ENCODE measurements around the gene RRP15. TPM values are rescaled to one million over a fixed set of nuclear protein-coding genes. Genes with fewer than 3 reads are reported as not detected.

Gene RRP15
- total RNA-seq, 1 donor from 2014 or later = 32.9 TPM

GRCh38 chr1:218362418-218363076, 77.5 kb downstream of the RRP15 start:
- H3K4me1 Mint-ChIP-seq (ENCODE audit: low read depth) = no peaks in the 10 kb centered on the region
- peaks cover 13% of the 10 kb centered on the region for H3K27me3 Mint-ChIP-seq (ENCODE audit: low read depth)
- H3K9me3 Mint-ChIP-seq = no peaks in the 10 kb centered on the region
- no peak overlapping the region for H3K4me3 Mint-ChIP-seq (ENCODE audit: low read depth)
- no peaks in the 10 kb centered on the region for H3K36me3 Mint-ChIP-seq (ENCODE audit: low read depth)
- H3K27ac Mint-ChIP-seq = no peak overlapping the region
- intact Hi-C loops (cut with micrococcal nuclease) = no loop called here
- no peak for DNase-seq (ENCODE audit: low spot score)

- Mint-ChIP-seq H3K9me3 (no peaks in the 10 kb centered on the region), H3K4me3 (ENCODE audit: low read depth) (no peak overlapping the region), H3K4me1 (ENCODE audit: low read depth) (no peaks in the 10 kb centered on the region), H3K27ac (no peak overlapping the region), H3K27me3 (ENCODE audit: low read depth) (peaks cover 11% of the 10 kb centered on the region), H3K36me3 (ENCODE audit: low read depth) (no peaks in the 10 kb centered on the region)
- no peak for DNase-seq (ENCODE audit: low spot score)
- intact Hi-C loops (cut with micrococcal nuclease) = no loop called here
Measured at GRCh38 chr1:218363141-218363540, 78.0 kb downstream of the RRP15 start.

GRCh38 chr1:218364028-218364710, 79.1 kb downstream of the RRP15 start:
- Mint-ChIP-seq H3K27ac (no peak overlapping the region), H3K27me3 (ENCODE audit: low read depth) (peaks cover 11% of the 10 kb centered on the region), H3K9me3 (no peaks in the 10 kb centered on the region), H3K4me3 (ENCODE audit: low read depth) (no peak overlapping the region), H3K36me3 (ENCODE audit: low read depth) (no peaks in the 10 kb centered on the region), H3K4me1 (ENCODE audit: low read depth) (no peaks in the 10 kb centered on the region)
- intact Hi-C loops (cut with micrococcal nuclease) = no loop called here
- DNase-seq (ENCODE audit: low spot score) = no peak

- H3K27ac Mint-ChIP-seq = no peak overlapping the region
- no peaks in the 10 kb centered on the region for H3K36me3 Mint-ChIP-seq (ENCODE audit: low read depth)
- H3K4me3 Mint-ChIP-seq (ENCODE audit: low read depth) = no peak overlapping the region
- peaks cover 11% of the 10 kb centered on the region for H3K27me3 Mint-ChIP-seq (ENCODE audit: low read depth)
- intact Hi-C loops (cut with micrococcal nuclease) = no loop called here
- no peaks in the 10 kb centered on the region for H3K9me3 Mint-ChIP-seq
- DNase-seq (ENCODE audit: low spot score) = no peak
- peaks cover 7% of the 10 kb centered on the region for H3K4me1 Mint-ChIP-seq (ENCODE audit: low read depth)
Measured at GRCh38 chr1:218365226-218365999, 80.3 kb downstream of the RRP15 start.

- Mint-ChIP-seq H3K36me3 (ENCODE audit: low read depth) (no peaks in the 10 kb centered on the region), H3K9me3 (no peaks in the 10 kb centered on the region), H3K27me3 (ENCODE audit: low read depth) (peaks cover 14% of the 10 kb centered on the region), H3K4me1 (ENCODE audit: low read depth) (peaks cover 10% of the 10 kb centered on the region), H3K4me3 (ENCODE audit: low read depth) (no peak overlapping the region), H3K27ac (no peak overlapping the region)
- DNase-seq (ENCODE audit: low spot score) = no peak
- intact Hi-C loops (cut with micrococcal nuclease) = no loop called here
Measured at GRCh38 chr1:218366322-218367052, 81.4 kb downstream of the RRP15 start.

GRCh38 chr1:218367118-218367517, 82.0 kb downstream of the RRP15 start:
- Mint-ChIP-seq H3K27ac (no peak overlapping the region), H3K4me3 (ENCODE audit: low read depth) (no peak overlapping the region), H3K4me1 (ENCODE audit: low read depth) (peaks cover 10% of the 10 kb centered on the region), H3K9me3 (no peaks in the 10 kb centered on the region), H3K36me3 (ENCODE audit: low read depth) (no peaks in the 10 kb centered on the region), H3K27me3 (ENCODE audit: low read depth) (peaks cover 11% of the 10 kb centered on the region)
- no peak for DNase-seq (ENCODE audit: low spot score)
- intact Hi-C loops (cut with micrococcal nuclease) = no loop called here

- peaks cover 18% of the 10 kb centered on the region for H3K27me3 Mint-ChIP-seq (ENCODE audit: low read depth)
- H3K4me1 Mint-ChIP-seq (ENCODE audit: low read depth) = peaks cover 10% of the 10 kb centered on the region
- H3K4me3 Mint-ChIP-seq (ENCODE audit: low read depth) = no peak overlapping the region
- no peaks in the 10 kb centered on the region for H3K36me3 Mint-ChIP-seq (ENCODE audit: low read depth)
- intact Hi-C loops (cut with micrococcal nuclease) = no loop called here
- H3K9me3 Mint-ChIP-seq = no peaks in the 10 kb centered on the region
- DNase-seq (ENCODE audit: low spot score) = no peak
- no peak overlapping the region for H3K27ac Mint-ChIP-seq
Measured at GRCh38 chr1:218368686-218369085, 83.6 kb downstream of the RRP15 start.

- H3K4me3 Mint-ChIP-seq (ENCODE audit: low read depth) = no peak overlapping the region
- no peaks in the 10 kb centered on the region for H3K9me3 Mint-ChIP-seq
- no peaks in the 10 kb centered on the region for H3K36me3 Mint-ChIP-seq (ENCODE audit: low read depth)
- H3K4me1 Mint-ChIP-seq (ENCODE audit: low read depth) = peaks cover 10% of the 10 kb centered on the region
- H3K27ac Mint-ChIP-seq = no peak overlapping the region
- peaks cover 28% of the 10 kb centered on the region for H3K27me3 Mint-ChIP-seq (ENCODE audit: low read depth)
- intact Hi-C loops (cut with micrococcal nuclease) = no loop called here
- DNase-seq (ENCODE audit: low spot score) = no peak
Measured at GRCh38 chr1:218369688-218370511, 84.8 kb downstream of the RRP15 start.

- H3K9me3 Mint-ChIP-seq = no peaks in the 10 kb centered on the region
- intact Hi-C loops (cut with micrococcal nuclease) = no loop called here
- DNase-seq (ENCODE audit: low spot score) = no peak
- H3K36me3 Mint-ChIP-seq (ENCODE audit: low read depth) = no peaks in the 10 kb centered on the region
- H3K27me3 Mint-ChIP-seq (ENCODE audit: low read depth) = peaks cover 34% of the 10 kb centered on the region
- no peak overlapping the region for H3K27ac Mint-ChIP-seq
- H3K4me3 Mint-ChIP-seq (ENCODE audit: low read depth) = no peak overlapping the region
- H3K4me1 Mint-ChIP-seq (ENCODE audit: low read depth) = peaks cover 24% of the 10 kb centered on the region
Measured at GRCh38 chr1:218371927-218372672, 87.0 kb downstream of the RRP15 start.

- intact Hi-C loops (cut with micrococcal nuclease) = no loop called here
- no peak overlapping the region for H3K27ac Mint-ChIP-seq
- H3K9me3 Mint-ChIP-seq = no peaks in the 10 kb centered on the region
- no peak for DNase-seq (ENCODE audit: low spot score)
- peaks cover 38% of the 10 kb centered on the region for H3K27me3 Mint-ChIP-seq (ENCODE audit: low read depth)
- no peak overlapping the region for H3K4me3 Mint-ChIP-seq (ENCODE audit: low read depth)
- peaks cover 30% of the 10 kb centered on the region for H3K4me1 Mint-ChIP-seq (ENCODE audit: low read depth)
- no peaks in the 10 kb centered on the region for H3K36me3 Mint-ChIP-seq (ENCODE audit: low read depth)
Measured at GRCh38 chr1:218374401-218375353, 89.6 kb downstream of the RRP15 start.

- Mint-ChIP-seq H3K4me3 (ENCODE audit: low read depth) (no peak overlapping the region), H3K27me3 (ENCODE audit: low read depth) (peaks cover 51% of the 10 kb centered on the region), H3K9me3 (no peaks in the 10 kb centered on the region), H3K27ac (no peak overlapping the region), H3K36me3 (ENCODE audit: low read depth) (no peaks in the 10 kb centered on the region), H3K4me1 (ENCODE audit: low read depth) (peaks cover 21% of the 10 kb centered on the region)
- intact Hi-C loops (cut with micrococcal nuclease) = loop anchor here (1.0 to 2.0 kb wide), 4 partner anchors 25 to 810 kb away; partner anchors contain the start of gene RRP15
- no peak for DNase-seq (ENCODE audit: low spot score)
Measured at GRCh38 chr1:218376722-218377121, 91.6 kb downstream of the RRP15 start.

Data from activated T-helper 2 cell treated with anti-CD3 and anti-CD28 coated beads, Interferon-gamma antibody, Interleukin-2, Interleukin-4, amounts not matched to agents 10 μg/mL and 5 μg/mL and 100 μg/mL, durations not matched to agents 14 hours and 24 hours and 36 hours (primary cell).